IPS-NIHi7 (cell line): ENCODE results near the gene CAMSAP3.
"Not testable (repeated sequence)": the region's sequence is repeated elsewhere in the genome, so short reads cannot be mapped to it uniquely, and the experiment has no call there.

Experiments
- DNase-seq: peaks from one replicate; pipeline ENCODE4 v3.0.0; 2012; ENCODE audit warnings: mixed read lengths; ENCODE audit errors: extremely low spot score

CAMSAP3 gene

GRCh38 chr19:7595466-7596133, at the start of gene CAMSAP3:
TSS of gene CAMSAP3 (plus strand) at chr19:7595863. CDS start at chr19:7596003, 140 bp downstream.
- peak; percentile 91 for DNase-seq

- no peak for DNase-seq
These were observed 49.8 kb upstream of the CAMSAP3 start for GRCh38 chr19:7545904-7546303.

- no peak for DNase-seq
These were observed 48.5 kb upstream of the CAMSAP3 start for GRCh38 chr19:7547159-7547558.

GRCh38 chr19:7549429-7550148, 46.1 kb upstream of the CAMSAP3 start:
- DNase-seq = no peak

- no peak for DNase-seq
These were observed 45.4 kb upstream of the CAMSAP3 start for GRCh38 chr19:7550169-7550770.

- peak; percentile 95 for DNase-seq
These were observed 44.5 kb upstream of the CAMSAP3 start for GRCh38 chr19:7550987-7551761.

GRCh38 chr19:7552781-7553180, 42.9 kb upstream of the CAMSAP3 start:
- no peak for DNase-seq

GRCh38 chr19:7554565-7554964, 41.1 kb upstream of the CAMSAP3 start:
- no peak for DNase-seq

GRCh38 chr19:7554990-7555864, 40.4 kb upstream of the CAMSAP3 start:
- peak; percentile 96 for DNase-seq

- no peak for DNase-seq
These were observed 38.9 kb upstream of the CAMSAP3 start for GRCh38 chr19:7556696-7557315.

GRCh38 chr19:7558667-7559066, 37.0 kb upstream of the CAMSAP3 start:
- DNase-seq = no peak

- no peak for DNase-seq
These were observed 36.6 kb upstream of the CAMSAP3 start for GRCh38 chr19:7559102-7559501.

- DNase-seq = no peak
These were observed 35.4 kb upstream of the CAMSAP3 start for GRCh38 chr19:7560255-7560654.

- DNase-seq = no peak
These were observed 34.3 kb upstream of the CAMSAP3 start for GRCh38 chr19:7561325-7561724.

GRCh38 chr19:7562646-7563393, 32.8 kb upstream of the CAMSAP3 start:
- DNase-seq = peak; percentile 58

- DNase-seq = no peak
These were observed 30.8 kb upstream of the CAMSAP3 start for GRCh38 chr19:7564866-7565265.

- no peak for DNase-seq
These were observed 30.3 kb upstream of the CAMSAP3 start for GRCh38 chr19:7565332-7565731.

GRCh38 chr19:7570761-7571160, 24.9 kb upstream of the CAMSAP3 start:
- DNase-seq = no peak

- DNase-seq = no peak
These were observed 20.1 kb upstream of the CAMSAP3 start for GRCh38 chr19:7575434-7576040.

GRCh38 chr19:7577422-7577821, 18.2 kb upstream of the CAMSAP3 start:
- DNase-seq = not testable (repeated sequence)
